ENCODE measurements around the gene RNF126.
"Not testable (repeated sequence)": the region's sequence is repeated elsewhere in the genome, so short reads cannot be mapped to it uniquely, and the experiment has no call there.

DNA sequence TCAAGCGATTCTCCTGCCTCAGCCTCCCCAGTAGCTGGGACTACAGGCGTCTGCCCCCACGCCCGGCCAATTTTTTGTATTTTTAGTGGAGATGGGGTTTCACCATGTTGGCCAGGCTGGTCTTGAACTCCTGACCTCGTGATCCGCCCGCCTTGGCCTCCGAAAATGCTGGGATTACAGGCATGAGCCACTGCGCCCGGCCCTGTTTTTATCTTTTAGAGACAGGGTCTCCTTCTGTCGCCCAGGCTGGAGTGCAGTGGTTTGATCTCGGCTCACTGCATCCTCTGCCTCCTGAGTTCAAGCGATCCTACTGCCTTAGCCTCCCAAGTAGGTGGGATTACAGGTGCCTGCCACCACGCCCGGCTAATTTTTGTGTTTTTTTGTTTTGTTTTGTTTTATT is 35.5 kb upstream of the RNF126 start:
- TF ChIP-seq POLR2A, POLR2AphosphoS5, TAF1 (IDR thresholded peaks at IDR 0.05; ENCODE audit: low read depth, low read length): not testable (repeated sequence)
